SU-DHL-6 (cell line): ENCODE data around the gene PRKAR1B.

Experiments
- H2AFZ ChIP-seq: fragments of 200-600 bp; sonication (generic); 2 replicates; pipeline ENCODE4 v1.6.1; 2014; ENCODE audit warnings: low read depth, mild to moderate bottlenecking, moderate library complexity, mixed read lengths, antibody characterized with exemption, low read length; ENCODE audit not compliant: severe bottlenecking
- H3F3A ChIP-seq: fragments of 200-600 bp; shearing (Covaris generic); 2 replicates; pipeline ENCODE4 v1.6.0; 2016; ENCODE audit warnings: antibody characterized with exemption, mild to moderate bottlenecking; ENCODE audit not compliant: insufficient read depth
- H3K27ac ChIP-seq: fragments of 200-600 bp; sonication (generic); 2 replicates; pipeline ENCODE4 v1.5.1; 2016; ENCODE audit warnings: low read depth, mild to moderate bottlenecking, low read length, moderate library complexity, mixed read lengths
- H3K27me3 ChIP-seq: fragments of 200-600 bp; sonication (generic), shearing (Covaris generic); 2 replicates; pipeline ENCODE4 v1.6.0; 2014; ENCODE audit warnings: mild to moderate bottlenecking, low read length
- H3K36me3 ChIP-seq: fragments of 200-600 bp; sonication (generic); 2 replicates; pipeline ENCODE4 v1.6.1; 2014; ENCODE audit warnings: mild to moderate bottlenecking, low read length, mixed read lengths
- H3K4me2 ChIP-seq: fragments of 300-600, 200-600 bp; shearing (Covaris generic), sonication (generic); 2 replicates; pipeline ENCODE4 v1.6.0; 2014; ENCODE audit warnings: low read length, low read depth, mild to moderate bottlenecking; ENCODE audit not compliant: poor library complexity, severe bottlenecking
- H3K4me3 ChIP-seq: fragments of 200-600 bp; sonication (generic); 2 replicates; pipeline ENCODE4 v1.5.1; 2014; ENCODE audit warnings: antibody characterized with exemption, low read length, mild to moderate bottlenecking, mixed read lengths; ENCODE audit not compliant: insufficient read depth, poor library complexity, severe bottlenecking
- H3K79me2 ChIP-seq: fragments of 200-600 bp; sonication (generic); 2 replicates; pipeline ENCODE4 v1.6.1; 2014; ENCODE audit warnings: mild to moderate bottlenecking, low read length, moderate library complexity; ENCODE audit not compliant: insufficient read depth
- H3K9ac ChIP-seq: fragments of 200-600 bp; sonication (generic); 2 replicates; pipeline ENCODE4 v1.7.0; 2014; ENCODE audit warnings: mild to moderate bottlenecking, low read length
- H3K9me2 ChIP-seq: fragments of 200-600 bp; sonication (generic); replicated peaks from 2 replicates; pipeline ENCODE4 v1.6.1; 2014; ENCODE audit warnings: low read length; ENCODE audit not compliant: insufficient read depth
- H3K9me3 ChIP-seq: fragments of 200-600 bp; sonication (generic); 2 replicates; pipeline ENCODE4 v1.6.1; 2014; ENCODE audit warnings: low read length, mixed read lengths; ENCODE audit not compliant: insufficient read depth
- H4K20me1 ChIP-seq: fragments of 200-600 bp; sonication (generic); 2 replicates; pipeline ENCODE4 v1.6.1; 2014; ENCODE audit warnings: low read depth, mild to moderate bottlenecking, antibody characterized with exemption, low read length, moderate library complexity, mixed read lengths
- EZH2phosphoT487 ChIP-seq: fragments of 200-600 bp; sonication (generic), shearing (Covaris generic); conservative IDR thresholded peaks from 2 replicates; pipeline ENCODE4 v1.6.1; 2018; ENCODE audit warnings: mild to moderate bottlenecking, antibody characterized with exemption, low read length, moderate library complexity, mixed read lengths
- TF ChIP-seq, protein P1 (sequence below): fragments of 200-600 bp; sonication (generic); IDR thresholded peaks from one replicate; pipeline ENCODE4 v1.5.1; 2017; ENCODE audit warnings: antibody characterized with exemption, mild to moderate bottlenecking, low read length, moderate library complexity; ENCODE audit not compliant: insufficient read depth, poor library complexity, severe bottlenecking

Gene PRKAR1B

DNA sequence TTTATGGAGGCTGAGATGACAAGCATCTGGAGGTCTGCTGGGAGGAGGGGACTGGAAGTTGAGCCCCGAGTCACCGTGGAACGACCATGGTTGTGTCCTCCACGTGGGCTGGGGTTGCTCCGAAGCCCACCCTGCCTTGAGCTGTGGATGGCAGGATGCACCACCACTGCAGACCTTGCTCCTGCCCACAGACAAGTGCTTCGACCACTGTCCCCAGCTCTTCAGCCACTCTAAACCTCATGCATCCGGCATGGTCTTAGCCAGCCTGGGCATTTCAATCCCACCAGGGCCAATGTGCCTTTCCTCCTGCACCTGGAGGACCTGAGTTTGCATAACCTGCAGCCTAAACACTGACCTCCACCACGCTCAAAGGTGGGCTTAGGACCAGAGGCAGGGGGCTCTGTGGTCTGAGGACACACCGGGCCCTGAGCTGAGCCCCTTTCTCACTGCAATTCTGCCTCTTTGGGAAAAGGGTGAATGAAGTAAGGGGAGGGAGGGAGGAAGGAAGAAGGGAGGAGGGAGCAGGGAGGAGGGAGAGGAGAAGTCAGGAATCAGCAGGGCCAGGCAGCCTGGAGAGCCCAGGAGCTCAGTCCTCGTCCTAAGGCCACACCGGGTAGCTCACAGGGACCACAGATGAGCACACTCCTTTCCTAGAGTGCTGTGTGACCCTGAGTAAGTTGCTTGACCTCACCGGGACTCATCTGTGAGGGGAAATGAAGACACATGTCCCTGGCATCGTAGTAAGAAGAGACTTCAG is 45.4 kb downstream of the PRKAR1B start:
- H3K9ac ChIP-seq, result no peak overlapping the region
- TF ChIP-seq, protein P1, sequence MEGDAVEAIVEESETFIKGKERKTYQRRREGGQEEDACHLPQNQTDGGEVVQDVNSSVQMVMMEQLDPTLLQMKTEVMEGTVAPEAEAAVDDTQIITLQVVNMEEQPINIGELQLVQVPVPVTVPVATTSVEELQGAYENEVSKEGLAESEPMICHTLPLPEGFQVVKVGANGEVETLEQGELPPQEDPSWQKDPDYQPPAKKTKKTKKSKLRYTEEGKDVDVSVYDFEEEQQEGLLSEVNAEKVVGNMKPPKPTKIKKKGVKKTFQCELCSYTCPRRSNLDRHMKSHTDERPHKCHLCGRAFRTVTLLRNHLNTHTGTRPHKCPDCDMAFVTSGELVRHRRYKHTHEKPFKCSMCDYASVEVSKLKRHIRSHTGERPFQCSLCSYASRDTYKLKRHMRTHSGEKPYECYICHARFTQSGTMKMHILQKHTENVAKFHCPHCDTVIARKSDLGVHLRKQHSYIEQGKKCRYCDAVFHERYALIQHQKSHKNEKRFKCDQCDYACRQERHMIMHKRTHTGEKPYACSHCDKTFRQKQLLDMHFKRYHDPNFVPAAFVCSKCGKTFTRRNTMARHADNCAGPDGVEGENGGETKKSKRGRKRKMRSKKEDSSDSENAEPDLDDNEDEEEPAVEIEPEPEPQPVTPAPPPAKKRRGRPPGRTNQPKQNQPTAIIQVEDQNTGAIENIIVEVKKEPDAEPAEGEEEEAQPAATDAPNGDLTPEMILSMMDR, result no peak
- no peak for TF ChIP-seq EZH2phosphoT487
- no peak overlapping the region for H3K27ac ChIP-seq
- H3K4me3 ChIP-seq, result no peak overlapping the region
- H3K36me3 ChIP-seq, result peaks cover 22% of the 10 kb centered on the region
- no peaks in the 10 kb centered on the region for H4K20me1 ChIP-seq
- no peaks in the 10 kb centered on the region for H3F3A ChIP-seq
- H2AFZ ChIP-seq, result no peak overlapping the region
- H3K4me2 ChIP-seq, result no peak overlapping the region
- H3K27me3 ChIP-seq, result no peaks in the 10 kb centered on the region
- H3K9me2 ChIP-seq, result no peaks in the 10 kb centered on the region
- H3K9me3 ChIP-seq, result peaks cover 21% of the 10 kb centered on the region
- H3K79me2 ChIP-seq, result no peaks in the 10 kb centered on the region

DNA sequence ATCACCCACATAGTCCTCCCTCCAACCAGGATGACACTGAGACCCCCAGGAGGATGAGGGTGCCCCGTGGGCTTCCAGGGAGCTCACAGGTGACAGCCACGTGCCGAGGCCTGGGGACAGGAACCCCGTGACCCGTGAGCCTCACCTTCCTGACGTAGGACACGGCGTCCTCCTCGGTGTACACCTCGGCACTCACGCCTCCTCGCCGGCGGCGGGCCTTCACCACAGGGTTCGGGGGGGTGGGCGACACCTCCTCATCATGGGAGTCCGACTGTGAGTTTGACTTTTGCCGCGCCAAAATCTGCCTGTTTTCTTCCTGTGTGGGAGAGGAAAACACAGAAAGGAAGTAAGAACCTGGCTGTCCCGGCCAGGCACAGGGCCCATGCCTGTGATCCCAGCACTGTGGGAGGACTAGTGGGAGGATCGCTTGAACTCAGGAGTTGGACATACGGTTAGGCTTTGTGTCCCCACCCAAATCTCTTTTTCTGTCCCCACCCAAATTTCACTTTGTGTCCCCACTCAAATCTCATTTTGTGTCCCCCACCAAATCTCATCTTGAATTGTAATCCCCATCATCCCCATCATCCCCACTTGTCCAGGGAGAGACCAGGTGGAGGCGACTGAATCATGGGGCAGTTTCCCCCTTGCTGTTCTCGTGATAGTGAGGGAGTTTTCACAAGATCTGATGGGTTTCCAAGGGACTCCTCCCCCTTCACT is 46.5 kb downstream of the PRKAR1B start:
- peaks cover 11% of the 10 kb centered on the region; the same call in 1 of the 2 replicates for H3K9me3 ChIP-seq
- no peak overlapping the region for H3K9ac ChIP-seq
- no peaks in the 10 kb centered on the region for H3K27me3 ChIP-seq
- no peak overlapping the region for H2AFZ ChIP-seq
- peaks cover 11% of the 10 kb centered on the region for H3K36me3 ChIP-seq
- no peaks in the 10 kb centered on the region for H4K20me1 ChIP-seq
- TF ChIP-seq, protein P1, result no peak
- no peak for TF ChIP-seq EZH2phosphoT487
- no peaks in the 10 kb centered on the region for H3K79me2 ChIP-seq
- H3K4me3 ChIP-seq, result no peak overlapping the region
- no peaks in the 10 kb centered on the region for H3F3A ChIP-seq
- H3K27ac ChIP-seq, result no peak overlapping the region
- no peak overlapping the region for H3K4me2 ChIP-seq
- H3K9me2 ChIP-seq, result no peaks in the 10 kb centered on the region

DNA sequence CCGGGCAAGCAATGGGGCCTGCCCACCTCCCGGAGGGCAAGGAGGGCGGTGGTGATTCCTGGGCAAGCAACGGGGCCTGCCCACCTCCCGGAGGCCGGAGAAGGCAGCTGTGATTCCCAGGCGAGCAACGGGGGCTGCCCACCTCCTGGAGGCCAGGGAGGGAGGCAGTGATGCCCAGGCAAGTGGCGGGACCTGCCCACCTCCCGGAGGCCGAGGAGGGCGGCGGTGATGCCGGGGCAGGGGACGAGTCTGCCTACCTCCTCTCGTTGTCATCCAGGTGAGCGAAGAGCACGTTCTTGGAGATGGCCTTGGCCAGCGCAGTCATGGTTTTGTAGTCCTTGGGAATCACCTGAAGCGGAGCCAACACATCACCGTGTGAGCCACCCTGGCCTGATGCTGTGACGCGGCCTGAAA is 50.1 kb downstream of the PRKAR1B start:
- Histone ChIP-seq H3K79me2 (no peaks in the 10 kb centered on the region), H2AFZ (no peak overlapping the region), H3K9me2 (no peaks in the 10 kb centered on the region), H3K4me3 (no peak overlapping the region), H3K27ac (no peak overlapping the region), H3K9me3 (no peaks in the 10 kb centered on the region), H3K27me3 (no peaks in the 10 kb centered on the region), H4K20me1 (no peaks in the 10 kb centered on the region), H3K36me3 (0 out of 2 replicates have a peak, but pooled peaks cover 3% of the 10 kb centered on the region), H3K4me2 (no peak overlapping the region), H3F3A (no peaks in the 10 kb centered on the region), H3K9ac (no peak overlapping the region)
- TF ChIP-seq, protein P1, result no peak
- no peak for TF ChIP-seq EZH2phosphoT487
